Measurements from ENCODE around the gene INPP5F. TPM values are rescaled to one million over a fixed set of nuclear protein-coding genes. Genes with fewer than 3 reads are reported as not detected.

Gene INPP5F
- total and polyA plus RNA-seq, 2 of the 13 experiments (the other 11 are each of a cell fraction or from before 2014, with no cell fraction given), result 12.5 to 15.7 TPM

- intact Hi-C loops (cut with micrococcal nuclease; ENCODE audit: unreplicated experiment), result no loop called here
- no peak overlapping the region for H3K9ac ChIP-seq (ENCODE audit: insufficient read depth, low read depth, low read length)
- CTCF ChIA-PET (ENCODE audit: low intra/inter-chr PET ratio, low total read pairs), result no interaction called here
- H3K36me3 ChIP-seq (replicated peaks in 1 of 2; ENCODE audit: control insufficient read depth in 1 of 2, insufficient read depth in 2 of 2, low read length in 2 of 2), result peaks cover 4 to 22% of the 10 kb centered on the region in 2 experiments
- H3K4me3 ChIP-seq (replicated peaks in 1 of 3; ENCODE audit: insufficient read depth in 1 of 3, low read depth in 2 of 3, low read length in 3 of 3), result no peak overlapping the region
- no peaks in the 10 kb centered on the region for H3K27me3 ChIP-seq (ENCODE audit: control insufficient read depth in 1 of 2, insufficient read depth in 2 of 2, low read length in 2 of 2)
- in situ Hi-C loops (cut with HindIII; ENCODE audit: extremely low pct_ligation_motif_present, low pct_unique_long_range_greater_than_20kb), result loop anchor here (25.0 kb wide), 1 partner anchor 657 kb away; no protein-coding TSS in a partner anchor
- no peaks in the 10 kb centered on the region for H3K9me3 ChIP-seq (ENCODE audit: low read length)
- no peaks in the 10 kb centered on the region for H4K20me1 ChIP-seq (ENCODE audit: insufficient read depth, low read length)
- BruUV-seq (replicated peaks), result no TSS peak
- H3K4me1 ChIP-seq (ENCODE audit: insufficient read depth, low read length), result no peaks in the 10 kb centered on the region
- WGBS (ENCODE audit: low lambda C conversion rate), result 54% methylated on average over 6 of the region's 9 CpGs
- H3K27ac ChIP-seq (ENCODE audit: extremely low read length, insufficient read depth, low read length), result no peak overlapping the region
- FAIRE-seq (no peak), DNase-seq (ENCODE audit: low spot score) (no peak), ATAC-seq (peak; percentile 37)
- POLR2A ChIA-PET, result no interaction called here
- H2AFZ ChIP-seq (ENCODE audit: low read length), result no peak overlapping the region
- TF ChIP-seq ZNF746 (CRISPR knock-in tag; IDR thresholded peaks at IDR 0.05) (no peak), MIER2 (CRISPR knock-in tag; IDR thresholded peaks at IDR 0.05) (no peak), ZNF335 (CRISPR knock-in tag; IDR thresholded peaks at IDR 0.05) (no peak), ZFP37 (CRISPR knock-in tag; IDR thresholded peaks at IDR 0.05; ENCODE audit: borderline replicate concordance) (no peak), ZFP36L1 (CRISPR knock-in tag; IDR thresholded peaks at IDR 0.05) (no peak), TFDP2 (CRISPR knock-in tag; IDR thresholded peaks at IDR 0.05) (no peak), CEBPB (IDR thresholded peaks at IDR 0.05; ENCODE audit: borderline replicate concordance, low read depth, low read length) (no peak), PAXIP1 (CRISPR knock-in tag; conservative IDR thresholded peaks at IDR 0.05) (no peak), CENPX (CRISPR knock-in tag; IDR thresholded peaks at IDR 0.05) (no peak)
- TF ChIP-seq, protein P1, sequence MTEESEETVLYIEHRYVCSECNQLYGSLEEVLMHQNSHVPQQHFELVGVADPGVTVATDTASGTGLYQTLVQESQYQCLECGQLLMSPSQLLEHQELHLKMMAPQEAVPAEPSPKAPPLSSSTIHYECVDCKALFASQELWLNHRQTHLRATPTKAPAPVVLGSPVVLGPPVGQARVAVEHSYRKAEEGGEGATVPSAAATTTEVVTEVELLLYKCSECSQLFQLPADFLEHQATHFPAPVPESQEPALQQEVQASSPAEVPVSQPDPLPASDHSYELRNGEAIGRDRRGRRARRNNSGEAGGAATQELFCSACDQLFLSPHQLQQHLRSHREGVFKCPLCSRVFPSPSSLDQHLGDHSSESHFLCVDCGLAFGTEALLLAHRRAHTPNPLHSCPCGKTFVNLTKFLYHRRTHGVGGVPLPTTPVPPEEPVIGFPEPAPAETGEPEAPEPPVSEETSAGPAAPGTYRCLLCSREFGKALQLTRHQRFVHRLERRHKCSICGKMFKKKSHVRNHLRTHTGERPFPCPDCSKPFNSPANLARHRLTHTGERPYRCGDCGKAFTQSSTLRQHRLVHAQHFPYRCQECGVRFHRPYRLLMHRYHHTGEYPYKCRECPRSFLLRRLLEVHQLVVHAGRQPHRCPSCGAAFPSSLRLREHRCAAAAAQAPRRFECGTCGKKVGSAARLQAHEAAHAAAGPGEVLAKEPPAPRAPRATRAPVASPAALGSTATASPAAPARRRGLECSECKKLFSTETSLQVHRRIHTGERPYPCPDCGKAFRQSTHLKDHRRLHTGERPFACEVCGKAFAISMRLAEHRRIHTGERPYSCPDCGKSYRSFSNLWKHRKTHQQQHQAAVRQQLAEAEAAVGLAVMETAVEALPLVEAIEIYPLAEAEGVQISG (CRISPR knock-in tag; IDR thresholded peaks at IDR 0.05), result no peak
- no peak overlapping the region for H3K4me2 ChIP-seq (ENCODE audit: low read depth, low read length)
- no peaks in the 10 kb centered on the region for H3K79me2 ChIP-seq (ENCODE audit: insufficient read depth, low read length)
Observed at GRCh38 chr10:119680650-119681081, 45.2 kb upstream of the INPP5F start.
